ENCODE data around the gene ATP2C1. TPM values are rescaled to one million over a fixed set of nuclear protein-coding genes. Genes with fewer than 3 reads are reported as not detected.

The ATP2C1 gene
- total RNA-seq, 1 donor from 2014 or later = 102 TPM

DNA sequence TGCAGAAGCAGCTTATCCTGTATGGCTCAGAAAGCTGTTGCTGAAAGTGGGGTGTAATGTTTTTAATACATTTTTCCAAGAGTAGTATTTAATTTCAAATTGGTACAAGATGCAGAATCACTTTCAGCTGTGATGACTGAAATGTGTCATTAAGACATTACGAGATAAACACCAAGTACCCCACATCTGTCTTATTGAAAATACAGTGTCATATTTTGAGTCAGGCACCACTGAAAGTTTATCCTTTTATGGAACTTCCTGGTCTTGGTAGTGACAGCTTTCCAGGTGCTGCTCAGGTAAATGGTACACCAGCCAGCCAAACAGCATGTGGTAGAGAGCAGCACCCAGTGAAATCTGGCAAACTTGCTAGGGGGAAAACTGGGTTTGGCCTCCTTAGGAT, 115.8 kb downstream of the ATP2C1 start:
- Mint-ChIP-seq H3K9me3 (ENCODE audit: unreplicated experiment) (no peaks in the 10 kb centered on the region), H3K36me3 (ENCODE audit: low read depth, unreplicated experiment) (peaks cover 15% of the 10 kb centered on the region), H3K4me1 (ENCODE audit: unreplicated experiment) (no peaks in the 10 kb centered on the region), H3K27ac (ENCODE audit: unreplicated experiment) (no peak overlapping the region), H3K4me3 (ENCODE audit: unreplicated experiment) (no peak overlapping the region), H3K27me3 (ENCODE audit: unreplicated experiment) (no peaks in the 10 kb centered on the region)
- no peak for DNase-seq (ENCODE audit: low spot score)
- TF ChIP-seq, protein P1, sequence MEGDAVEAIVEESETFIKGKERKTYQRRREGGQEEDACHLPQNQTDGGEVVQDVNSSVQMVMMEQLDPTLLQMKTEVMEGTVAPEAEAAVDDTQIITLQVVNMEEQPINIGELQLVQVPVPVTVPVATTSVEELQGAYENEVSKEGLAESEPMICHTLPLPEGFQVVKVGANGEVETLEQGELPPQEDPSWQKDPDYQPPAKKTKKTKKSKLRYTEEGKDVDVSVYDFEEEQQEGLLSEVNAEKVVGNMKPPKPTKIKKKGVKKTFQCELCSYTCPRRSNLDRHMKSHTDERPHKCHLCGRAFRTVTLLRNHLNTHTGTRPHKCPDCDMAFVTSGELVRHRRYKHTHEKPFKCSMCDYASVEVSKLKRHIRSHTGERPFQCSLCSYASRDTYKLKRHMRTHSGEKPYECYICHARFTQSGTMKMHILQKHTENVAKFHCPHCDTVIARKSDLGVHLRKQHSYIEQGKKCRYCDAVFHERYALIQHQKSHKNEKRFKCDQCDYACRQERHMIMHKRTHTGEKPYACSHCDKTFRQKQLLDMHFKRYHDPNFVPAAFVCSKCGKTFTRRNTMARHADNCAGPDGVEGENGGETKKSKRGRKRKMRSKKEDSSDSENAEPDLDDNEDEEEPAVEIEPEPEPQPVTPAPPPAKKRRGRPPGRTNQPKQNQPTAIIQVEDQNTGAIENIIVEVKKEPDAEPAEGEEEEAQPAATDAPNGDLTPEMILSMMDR (IDR thresholded peaks at IDR 0.05; ENCODE audit: unreplicated experiment) = no peak

DNA sequence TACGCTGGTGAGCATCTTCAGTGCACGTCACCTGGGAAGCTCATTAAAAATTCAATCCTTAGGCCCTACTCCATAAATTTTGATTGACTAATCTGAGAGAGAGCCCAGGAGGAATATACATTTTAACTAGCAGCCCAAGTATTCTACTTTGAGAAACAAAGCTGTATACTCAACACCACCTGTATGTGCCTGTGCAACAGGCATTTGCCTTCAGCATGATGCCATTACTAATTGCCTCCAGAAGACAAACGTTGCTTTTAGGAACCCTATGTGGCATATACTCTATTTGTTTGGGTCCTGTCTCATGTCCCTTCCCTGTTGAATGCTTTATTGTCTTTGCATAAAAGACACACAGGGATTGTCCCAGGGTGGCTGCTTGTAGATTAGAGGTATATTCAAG, 125.1 kb downstream of the ATP2C1 start:
- H3K4me1 Mint-ChIP-seq (ENCODE audit: unreplicated experiment) = peaks cover 2% of the 10 kb centered on the region
- H3K9me3 Mint-ChIP-seq (ENCODE audit: unreplicated experiment) = no peaks in the 10 kb centered on the region
- peaks cover 1% of the 10 kb centered on the region for H3K27me3 Mint-ChIP-seq (ENCODE audit: unreplicated experiment)
- no peak for DNase-seq (ENCODE audit: low spot score)
- TF ChIP-seq, protein P1 (IDR thresholded peaks at IDR 0.05; ENCODE audit: unreplicated experiment) = no peak
- H3K36me3 Mint-ChIP-seq (ENCODE audit: low read depth, unreplicated experiment) = peaks cover 9% of the 10 kb centered on the region
- H3K4me3 Mint-ChIP-seq (ENCODE audit: unreplicated experiment) = no peak overlapping the region
- H3K27ac Mint-ChIP-seq (ENCODE audit: unreplicated experiment) = no peak overlapping the region

DNA sequence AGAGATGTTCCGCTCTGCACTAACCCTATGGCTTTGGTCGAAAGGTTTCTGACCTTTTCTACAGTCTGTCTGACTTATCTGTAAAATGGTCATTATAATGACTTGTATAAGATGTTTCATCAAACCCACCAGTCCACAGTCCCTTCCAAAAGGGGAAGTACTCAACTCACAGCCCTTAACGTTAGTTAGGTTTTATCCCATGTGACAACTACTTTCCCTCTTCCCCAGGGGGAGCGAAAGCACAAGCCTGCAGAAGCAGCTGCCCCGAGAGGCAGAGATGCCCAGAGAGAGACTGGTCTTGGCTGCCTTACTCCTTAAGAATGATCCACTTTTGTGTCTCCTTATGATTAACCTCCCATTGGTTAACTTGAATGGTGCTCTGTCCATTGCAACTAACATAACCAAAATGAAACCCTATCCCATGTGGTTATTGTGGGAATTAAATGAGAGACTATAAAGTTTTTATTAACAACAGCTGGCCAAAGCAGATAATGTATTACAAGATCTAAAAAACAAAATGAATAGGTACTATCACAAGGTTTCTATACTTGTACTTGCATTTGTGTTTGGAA, 126.3 kb downstream of the ATP2C1 start:
- Mint-ChIP-seq H3K4me1 (ENCODE audit: unreplicated experiment) (peaks cover 2% of the 10 kb centered on the region), H3K36me3 (ENCODE audit: low read depth, unreplicated experiment) (peaks cover 7% of the 10 kb centered on the region), H3K27ac (ENCODE audit: unreplicated experiment) (no peak overlapping the region), H3K4me3 (ENCODE audit: unreplicated experiment) (no peak overlapping the region), H3K27me3 (ENCODE audit: unreplicated experiment) (peaks cover 1% of the 10 kb centered on the region), H3K9me3 (ENCODE audit: unreplicated experiment) (no peaks in the 10 kb centered on the region)
- DNase-seq (ENCODE audit: low spot score) = no peak
- TF ChIP-seq, protein P1 (IDR thresholded peaks at IDR 0.05; ENCODE audit: unreplicated experiment) = no peak

DNA sequence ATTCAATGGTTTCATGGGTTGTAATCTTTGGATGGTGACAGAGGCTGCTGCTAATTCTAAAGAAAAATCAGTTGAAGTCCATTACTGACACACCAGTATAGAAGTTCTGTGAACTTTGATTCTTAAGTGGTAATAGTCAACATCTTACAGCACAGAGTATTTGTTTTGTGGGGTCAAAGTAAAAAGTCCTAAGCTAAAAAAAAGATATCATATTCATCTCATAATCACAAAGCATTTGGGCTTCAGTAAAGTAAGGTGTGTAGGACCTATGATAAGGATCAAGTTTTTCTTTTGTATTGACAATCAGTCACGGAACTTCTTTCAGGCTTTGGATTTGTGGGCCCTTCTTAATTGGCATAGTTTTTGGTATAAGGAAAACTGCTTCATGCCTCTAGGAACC, 131.7 kb downstream of the ATP2C1 start:
- Mint-ChIP-seq H3K9me3 (ENCODE audit: unreplicated experiment) (no peaks in the 10 kb centered on the region), H3K4me1 (ENCODE audit: unreplicated experiment) (peaks cover 15% of the 10 kb centered on the region), H3K27me3 (ENCODE audit: unreplicated experiment) (peaks cover 6% of the 10 kb centered on the region), H3K4me3 (ENCODE audit: unreplicated experiment) (peak overlapping the region; percentile 86), H3K27ac (ENCODE audit: unreplicated experiment) (peak overlapping the region; percentile 96), H3K36me3 (ENCODE audit: low read depth, unreplicated experiment) (peaks cover 3% of the 10 kb centered on the region)
- no peak for DNase-seq (ENCODE audit: low spot score)
- TF ChIP-seq, protein P1 (IDR thresholded peaks at IDR 0.05; ENCODE audit: unreplicated experiment) = no peak

DNA sequence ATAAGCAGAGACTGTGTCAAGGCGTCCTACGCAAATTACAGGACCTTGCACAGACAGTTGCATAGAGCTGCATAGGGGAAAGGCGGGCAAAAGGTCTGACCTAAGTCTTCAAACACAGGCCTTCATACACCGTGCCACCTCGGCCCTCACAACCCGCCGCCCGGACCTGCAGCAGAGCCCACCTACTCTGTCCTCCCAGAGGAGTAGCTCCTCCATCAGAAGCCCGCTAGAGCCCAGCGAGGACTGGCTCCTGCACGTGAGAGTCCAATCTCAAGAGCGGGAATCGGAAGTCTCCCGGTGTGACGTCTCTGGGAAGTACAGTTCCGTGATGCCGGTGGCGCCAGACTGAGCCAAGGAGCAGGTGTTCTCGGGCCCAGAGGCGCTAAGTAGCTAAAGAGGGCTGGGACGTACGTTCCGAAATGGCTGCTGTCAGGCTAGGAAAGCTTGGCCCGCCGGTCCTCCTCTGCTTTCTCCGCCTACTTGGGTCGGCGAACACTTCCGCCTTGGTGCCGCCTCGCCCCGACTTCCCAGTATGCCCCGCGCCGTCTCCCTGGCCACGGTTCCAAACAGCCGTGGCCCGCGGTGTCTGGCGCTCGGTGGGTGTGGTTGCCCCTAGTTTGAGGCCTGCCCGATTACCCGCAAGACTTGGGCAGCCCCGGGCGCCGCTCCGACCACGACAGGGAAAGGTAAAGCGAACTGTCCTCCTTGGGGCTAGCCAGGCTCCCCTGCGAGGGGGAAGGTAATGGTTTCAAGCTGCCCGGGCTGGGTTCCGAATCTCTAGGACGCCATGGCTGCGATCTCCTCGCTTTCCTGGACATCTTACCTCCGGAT, 132.7 kb downstream of the ATP2C1 start, which contains the start of the genes ASTE1 and NEK11:
Gene ASTE1 (minus strand): TSS at position 505 of the 831 bp plus-strand sequence. CDS start 1,519 bp downstream, outside the sequence.
Gene NEK11 (plus strand): TSS at position 557 of the 831 bp plus-strand sequence. CDS start 2,832 bp downstream, outside the sequence.
- DNase-seq (ENCODE audit: low spot score) = peak; percentile 88
- H3K27me3 Mint-ChIP-seq (ENCODE audit: unreplicated experiment) = peaks cover 5% of the 10 kb centered on the region
- no peaks in the 10 kb centered on the region for H3K9me3 Mint-ChIP-seq (ENCODE audit: unreplicated experiment)
- H3K4me3 Mint-ChIP-seq (ENCODE audit: unreplicated experiment) = peak within 1 kb of the TSS; percentile 86
- peaks cover 12% of the 10 kb centered on the region for H3K4me1 Mint-ChIP-seq (ENCODE audit: unreplicated experiment)
- H3K36me3 Mint-ChIP-seq (ENCODE audit: low read depth, unreplicated experiment) = peaks cover 3% of the 10 kb centered on the region
- peak within 1 kb of the TSS; percentile 96 for H3K27ac Mint-ChIP-seq (ENCODE audit: unreplicated experiment)
- TF ChIP-seq, protein P1 (IDR thresholded peaks at IDR 0.05; ENCODE audit: unreplicated experiment) = no peak
